Adipose tissue (tissue), 3 donors: ENCODE results near the gene CAST. TPM values are rescaled to one million over a fixed set of nuclear protein-coding genes. Genes with fewer than 3 reads are reported as not detected.

Experiments
- H3K27ac ChIP-seq: one replicate; pipeline ENCODE4 v1.5.1; 2013; ENCODE audit warnings: low read depth, low read length
- WGBS, 3 donors: extraction: QIAGEN DNeasy Blood & Tissue Kit; methylation state at CpG; one replicate each; pipeline ENCODE4 v1.1.7; 2013; 5-methylcytosine and 5-hydroxymethylcytosine counted together
- polyA plus RNA-seq, 3 donors: library from polyadenylated mRNA; stranded (reverse); fragments of 200-250 nt; gene quantifications; one replicate each; pipeline ENCODE4 v1.2.3, GENCODE V29; 2013
- donor health status: healthy with polysubstance abuse.
- donor health status: Bipolar disorder and iron deficiency.
- donor health status: healthy.

CAST gene
- polyA plus RNA-seq, 3 donors = 45.3 to 178 (median 121) TPM

GRCh38 chr5:96641368-96642280 lies 20.6 kb upstream of the CAST start:
- H3K27ac ChIP-seq = no peak overlapping the region
- 50 to 61% (median 60%) methylated on average over 5 of the region's 5 CpGs for WGBS, 3 donors

- WGBS, 3 donors = 58 to 81% (median 79%) methylated on average over 2 of the region's 2 CpGs
- no peak overlapping the region for H3K27ac ChIP-seq
Observed at GRCh38 chr5:96642281-96642640, 19.9 kb upstream of the CAST start.

GRCh38 chr5:96645091-96645490 lies 17.1 kb upstream of the CAST start:
- H3K27ac ChIP-seq = no peak overlapping the region
- 83 to 87% (median 86%) methylated on average over 7 of the region's 7 CpGs for WGBS, 3 donors

GRCh38 chr5:96648023-96648422 lies 14.2 kb upstream of the CAST start:
- H3K27ac ChIP-seq = no peak overlapping the region

GRCh38 chr5:96648593-96648992 lies 13.6 kb upstream of the CAST start:
- H3K27ac ChIP-seq = no peak overlapping the region
- 56 to 67% (median 61%) methylated on average over 4 of the region's 4 CpGs for WGBS, 3 donors

GRCh38 chr5:96649251-96649662 lies 12.9 kb upstream of the CAST start:
- H3K27ac ChIP-seq = no peak overlapping the region
- 29 to 78% (median 65%) methylated on average over 3 of the region's 3 CpGs for WGBS, 3 donors

- no peak overlapping the region for H3K27ac ChIP-seq
Observed at GRCh38 chr5:96649681-96650540, 12.3 kb upstream of the CAST start.

GRCh38 chr5:96651047-96651446 lies 11.1 kb upstream of the CAST start:
- WGBS, 3 donors = 84 to 89% (median 88%) methylated on average over 5 of the region's 5 CpGs
- H3K27ac ChIP-seq = no peak overlapping the region

More at GRCh38 chr5:96649681-96650540, 12.3 kb upstream of the CAST start:
- 67 to 86% (median 68%) methylated on average over 5 of the region's 5 CpGs for WGBS, 3 donors

GRCh38 chr5:96651948-96652753 lies 10.0 kb upstream of the CAST start:
- 68 to 80% (median 73%) methylated on average over 4 of the region's 4 CpGs for WGBS, 3 donors
- no peak overlapping the region for H3K27ac ChIP-seq

- 70 to 93% (median 81%) methylated on average over 1 of the region's 1 CpG for WGBS, 3 donors
Observed at GRCh38 chr5:96652769-96653454, 9.3 kb upstream of the CAST start.

GRCh38 chr5:96654209-96654608 lies 8.0 kb upstream of the CAST start:
- no peak overlapping the region for H3K27ac ChIP-seq
- WGBS, 3 donors = 83 to 90% (median 88%) methylated on average over 4 of the region's 4 CpGs

More at GRCh38 chr5:96652769-96653454, 9.3 kb upstream of the CAST start:
- no peak overlapping the region for H3K27ac ChIP-seq

GRCh38 chr5:96655085-96655484 lies 7.1 kb upstream of the CAST start:
- H3K27ac ChIP-seq = no peak overlapping the region
- 81 to 86% (median 81%) methylated on average over 3 of the region's 3 CpGs for WGBS, 3 donors

- no peak overlapping the region for H3K27ac ChIP-seq
- 48 to 89% (median 84%) methylated on average over 1 of the region's 1 CpG for WGBS, 3 donors
Observed at GRCh38 chr5:96655506-96655905, 6.7 kb upstream of the CAST start.

- WGBS, 3 donors = 47 to 87% (median 64%) methylated on average over 3 of the region's 3 CpGs
- no peak overlapping the region for H3K27ac ChIP-seq
Observed at GRCh38 chr5:96657068-96657467, 5.1 kb upstream of the CAST start.

GRCh38 chr5:96658272-96658671 lies 3.9 kb upstream of the CAST start:
- 67 to 89% (median 87%) methylated on average over 1 of the region's 1 CpG for WGBS, 3 donors
- no peak overlapping the region for H3K27ac ChIP-seq

GRCh38 chr5:96659170-96659569 lies 3.0 kb upstream of the CAST start:
- 93 to 95% (median 94%) methylated on average over 4 of the region's 4 CpGs for WGBS, 3 donors
- no peak overlapping the region for H3K27ac ChIP-seq

- peak overlapping the region; percentile 99 for H3K27ac ChIP-seq
- WGBS, 3 donors = 4 to 12% (median 7%) methylated on average over 23 of the region's 23 CpGs
Observed at GRCh38 chr5:96660971-96661854, 963 bp upstream of the CAST start.
